GM18520 (cell line): ENCODE data around the gene SMAD4.
"Not testable (repeated sequence)": the region's sequence is repeated elsewhere in the genome, so short reads cannot be mapped to it uniquely, and the experiment has no call there.

Experiments
- ATAC-seq: cut with Tn5 transposase; IDR thresholded peaks from one replicate; pipeline ENCODE4 v1.9.1; 2021; ENCODE audit not compliant: unreplicated experiment

SMAD4 gene

GRCh38 chr18:51110073-51110797 is 80.2 kb downstream of the SMAD4 start:
- ATAC-seq: peak; percentile 69

GRCh38 chr18:51111633-51112355 is 81.8 kb downstream of the SMAD4 start:
- not testable (repeated sequence) for ATAC-seq

GRCh38 chr18:51116996-51117395 is 87.0 kb downstream of the SMAD4 start:
- not testable (repeated sequence) for ATAC-seq

- ATAC-seq: not testable (repeated sequence)
Measured at GRCh38 chr18:51119561-51119960, 89.5 kb downstream of the SMAD4 start.

- ATAC-seq: not testable (repeated sequence)
Measured at GRCh38 chr18:51119976-51120375, 90.0 kb downstream of the SMAD4 start.

GRCh38 chr18:51120809-51121596 is 91.0 kb downstream of the SMAD4 start:
- ATAC-seq: no peak

GRCh38 chr18:51121597-51121857 is 91.5 kb downstream of the SMAD4 start:
- no peak for ATAC-seq

GRCh38 chr18:51122266-51123045 is 92.4 kb downstream of the SMAD4 start:
- no peak for ATAC-seq

- no peak for ATAC-seq
Measured at GRCh38 chr18:51123046-51123395, 93.0 kb downstream of the SMAD4 start.

GRCh38 chr18:51123481-51123880 is 93.5 kb downstream of the SMAD4 start:
- ATAC-seq: no peak

- no peak for ATAC-seq
Measured at GRCh38 chr18:51123936-51124486, 94.0 kb downstream of the SMAD4 start.

- ATAC-seq: no peak
Measured at GRCh38 chr18:51125976-51126375, 96.0 kb downstream of the SMAD4 start.

- ATAC-seq: no peak
Measured at GRCh38 chr18:51127664-51128063, 97.7 kb downstream of the SMAD4 start.

- ATAC-seq: no peak
Measured at GRCh38 chr18:51128533-51128932, 98.5 kb downstream of the SMAD4 start.

- ATAC-seq: no peak
Measured at GRCh38 chr18:51132256-51132935, 102.4 kb downstream of the SMAD4 start.

GRCh38 chr18:51133580-51134160 is 103.7 kb downstream of the SMAD4 start:
- no peak for ATAC-seq
